ENCODE data around the gene EXO5.
"Not testable (repeated sequence)": the region's sequence is repeated elsewhere in the genome, so short reads cannot be mapped to it uniquely, and the experiment has no call there.

GRCh38 chr1:40502651-40503050, 5.9 kb upstream of the EXO5 start:
- not testable (repeated sequence) for TF ChIP-seq ZNF274 (IDR thresholded peaks at IDR 0.05; ENCODE audit: low read depth, low read length); SUZ12 (IDR thresholded peaks at IDR 0.05; ENCODE audit: extremely low read depth, insufficient read depth, insufficient read length)

Measured in NT2/D1 (cell line).